ENCODE results near the gene MCC.

Gene MCC

DNA sequence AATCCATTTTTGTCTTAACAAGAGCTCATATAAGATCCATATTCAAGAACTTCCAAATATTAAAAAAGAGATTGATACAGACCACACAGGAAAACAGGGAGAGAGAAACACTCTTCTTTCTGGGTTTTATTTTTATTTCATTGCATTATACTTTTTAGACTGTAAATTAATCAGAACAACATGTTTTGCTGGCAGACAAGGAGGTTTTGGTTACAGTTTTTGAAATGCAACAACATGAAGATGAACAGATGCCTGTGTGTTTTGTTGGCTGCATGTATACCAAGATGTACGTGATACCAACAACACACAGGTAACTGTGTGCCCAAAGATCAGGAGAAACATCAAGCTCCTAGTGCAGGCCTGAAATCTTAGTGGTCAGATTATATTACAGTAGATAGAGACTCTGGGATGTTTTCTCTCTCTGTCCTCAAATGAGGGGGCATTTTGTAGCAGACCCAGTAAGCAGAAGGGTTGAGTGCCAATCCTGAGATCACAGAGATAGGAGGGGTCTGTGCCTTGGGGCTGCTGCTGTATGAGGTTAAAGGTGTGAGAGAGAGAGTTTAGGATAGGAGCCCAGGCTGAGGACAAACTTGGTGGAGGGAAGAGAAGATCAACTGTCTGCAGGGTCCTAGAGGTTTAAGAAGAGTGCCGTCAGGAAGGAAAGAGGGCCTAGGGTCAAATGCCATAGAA is 359.5 kb downstream of the MCC start:
- no peak for DNase-seq

DNA sequence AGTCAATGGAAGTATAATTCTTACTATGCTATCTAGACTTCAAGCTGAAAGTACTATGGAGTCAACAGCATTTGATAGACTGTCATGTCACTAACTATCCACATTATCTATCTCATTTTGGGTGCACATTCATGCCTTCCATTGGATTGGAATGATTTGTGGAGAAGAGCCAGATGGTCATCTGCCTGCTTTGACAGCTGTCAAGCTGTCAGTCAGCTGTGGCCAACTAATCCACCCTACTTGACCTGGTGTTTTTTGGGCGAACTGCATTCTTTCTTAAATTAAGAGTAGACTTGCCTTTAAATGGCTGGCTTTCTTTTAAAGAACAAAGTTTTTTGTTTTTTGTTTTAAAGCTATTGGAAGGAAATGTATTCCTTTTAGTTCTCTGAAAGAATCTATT is 360.2 kb downstream of the MCC start:
- DNase-seq, result no peak

DNA sequence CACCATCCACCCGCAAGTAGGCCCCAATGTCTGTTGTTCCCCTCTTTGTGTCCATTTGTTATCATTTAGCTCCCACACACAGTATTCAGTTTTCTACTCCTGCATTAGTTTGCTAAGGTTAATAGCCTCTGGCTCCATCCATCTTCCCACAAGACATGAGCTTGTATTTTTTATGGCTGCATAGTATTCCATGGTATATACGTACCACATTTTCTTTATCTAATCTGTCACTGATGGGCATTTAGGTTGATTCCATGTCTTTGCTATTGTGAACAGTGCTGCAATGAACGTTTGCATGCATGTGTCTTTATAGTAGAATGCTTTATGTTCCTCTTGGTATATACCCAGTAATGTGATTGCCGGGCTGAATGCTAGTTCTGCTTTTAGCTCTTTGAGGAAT is 361.2 kb downstream of the MCC start:
- DNase-seq, result no peak

DNA sequence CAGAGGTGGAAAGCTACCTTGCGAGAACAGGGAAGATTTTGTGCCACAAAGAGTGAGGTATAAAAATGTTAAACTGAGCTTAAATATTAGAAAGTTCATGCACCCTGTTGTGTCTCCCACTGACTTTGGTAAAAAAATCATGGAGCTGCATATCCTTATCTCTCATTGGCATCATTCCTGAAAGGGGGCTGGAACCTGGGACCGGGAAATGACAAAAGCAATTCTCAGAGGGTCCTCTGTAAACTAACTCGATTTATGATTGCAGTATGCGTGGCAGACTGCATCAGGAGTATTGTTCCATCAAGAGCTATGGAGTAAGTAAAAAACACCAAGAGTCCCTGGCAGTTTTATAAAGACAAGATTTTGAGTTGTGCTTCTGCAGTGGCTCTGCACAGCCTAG is 362.9 kb downstream of the MCC start:
- DNase-seq, result no peak

DNA sequence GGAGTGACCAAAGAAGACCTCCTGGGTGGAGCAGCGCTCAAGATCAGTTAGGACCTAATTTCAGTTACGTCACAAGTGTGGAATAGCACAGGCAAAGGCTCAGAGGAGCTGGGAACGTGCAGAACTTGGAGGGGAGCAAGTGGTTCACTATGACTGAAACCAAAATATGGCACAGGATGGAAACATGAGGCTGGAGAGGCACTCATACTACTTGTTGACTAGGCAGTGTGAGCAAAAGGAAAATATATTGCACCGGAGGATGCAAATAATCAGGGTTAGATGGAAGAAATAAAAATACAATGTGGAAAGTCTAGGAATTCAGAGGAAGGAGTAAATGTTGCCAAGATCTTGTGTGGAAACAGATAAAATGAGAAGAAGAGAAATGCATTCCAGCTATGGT is 363.3 kb downstream of the MCC start:
- no peak for DNase-seq

DNA sequence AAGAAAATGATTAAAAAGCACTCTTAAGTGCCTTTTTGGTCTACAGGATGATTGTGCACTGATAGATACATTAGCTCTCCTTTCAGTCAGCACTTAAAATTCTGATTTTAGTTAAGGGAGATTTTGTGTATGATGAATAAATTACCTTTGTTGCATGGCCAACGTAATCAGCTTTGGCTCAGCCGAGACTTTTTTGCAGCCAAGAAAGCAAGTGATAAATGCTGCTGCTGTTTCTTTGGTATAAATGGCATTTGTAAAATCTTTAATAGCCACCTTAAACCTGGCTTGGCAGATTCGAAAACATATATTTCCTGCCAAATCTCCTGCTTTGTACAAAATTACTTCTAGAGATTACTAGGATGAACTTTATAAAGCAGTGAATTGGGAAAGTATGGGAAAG is 364.0 kb downstream of the MCC start:
- no peak for DNase-seq

DNA sequence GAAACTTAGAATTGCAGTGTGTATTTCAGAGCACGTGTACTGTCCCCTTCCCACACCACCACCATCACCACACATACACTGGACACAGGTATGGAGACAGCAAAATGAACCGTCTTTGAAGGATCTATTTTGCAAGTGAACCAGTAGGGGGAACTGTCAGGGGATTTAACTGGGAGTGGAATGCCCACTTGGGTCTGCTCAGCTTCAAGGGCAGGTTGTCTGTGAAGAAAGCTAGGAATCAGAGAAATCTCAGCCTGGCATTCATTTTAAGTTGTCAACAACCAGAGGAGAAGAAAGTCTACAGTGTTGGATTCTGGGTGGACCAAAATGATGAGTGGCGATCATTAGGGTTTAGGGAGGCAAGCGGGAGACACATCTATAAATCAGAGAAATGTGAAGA is 364.6 kb downstream of the MCC start:
- DNase-seq, result no peak

DNA sequence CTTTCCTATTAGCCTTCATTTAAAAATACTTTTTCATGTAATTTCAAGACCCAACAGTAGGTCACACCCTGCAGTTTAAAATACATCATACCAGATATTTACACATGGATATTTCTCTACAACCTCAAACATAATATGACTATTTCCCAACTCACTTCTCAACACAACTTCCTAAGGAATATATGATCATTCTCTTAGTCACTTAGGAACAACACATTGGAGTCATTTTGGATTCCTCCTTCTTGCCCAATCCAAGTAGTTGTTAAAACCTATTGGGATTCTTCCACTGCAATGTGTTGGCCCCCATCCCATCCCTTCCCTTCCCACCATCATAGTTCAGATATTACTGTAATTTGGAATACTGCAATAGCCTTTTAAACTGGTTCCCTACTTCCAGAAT is 366.2 kb downstream of the MCC start:
- no peak for DNase-seq

DNA sequence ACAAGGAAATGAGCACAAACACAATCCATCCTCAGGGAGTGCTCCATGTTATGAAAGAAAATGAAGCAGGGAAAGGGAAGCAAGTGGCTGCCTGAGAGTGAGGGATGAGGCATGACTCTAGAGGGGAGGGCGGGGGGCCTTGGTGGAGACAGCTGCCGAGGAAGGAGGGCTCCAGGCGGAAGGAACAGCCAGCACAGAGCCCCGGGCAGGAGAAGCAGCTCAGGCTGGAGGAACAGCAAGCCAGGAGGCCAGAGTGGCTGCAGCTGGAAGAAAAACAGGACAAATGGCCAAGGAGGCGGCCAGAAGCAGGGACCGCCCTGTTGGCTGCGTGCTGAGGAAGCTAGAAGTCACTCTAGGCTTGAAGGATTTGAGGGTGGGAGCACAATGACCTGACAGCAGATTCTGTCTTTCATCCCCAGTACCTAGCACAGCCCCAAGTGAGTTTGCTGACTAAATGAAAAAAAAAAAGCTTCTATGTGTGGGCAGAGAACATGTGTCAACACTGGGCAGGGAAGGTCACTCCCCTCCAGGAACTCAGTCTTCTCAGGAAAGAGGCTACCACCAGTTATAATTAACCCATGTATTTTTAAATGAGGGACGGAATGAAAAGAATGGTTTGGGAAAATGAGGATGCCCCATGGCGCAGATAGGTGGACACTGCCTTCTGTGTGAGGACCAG is 368.9 kb downstream of the MCC start:
- DNase-seq, result no peak

DNA sequence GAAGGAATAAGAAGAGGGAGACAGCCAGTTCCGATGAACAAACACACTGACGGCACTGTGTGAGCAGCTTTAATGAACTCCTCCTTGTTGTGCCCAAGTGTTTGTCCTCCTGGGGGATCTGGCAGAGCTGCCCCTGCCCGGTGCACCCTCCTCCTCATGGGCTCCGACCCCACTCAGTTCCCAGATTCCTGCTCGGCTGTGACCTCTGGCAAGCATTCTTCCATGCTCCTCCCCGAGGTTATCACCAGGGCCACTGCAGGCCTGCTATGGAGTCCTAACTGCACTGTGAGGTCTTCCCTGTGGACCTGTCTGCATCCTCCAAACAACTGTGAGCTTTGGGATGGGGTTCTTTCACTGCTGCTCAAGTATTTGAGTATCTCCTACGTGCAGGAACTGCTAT is 369.5 kb downstream of the MCC start:
- no peak for DNase-seq

DNA sequence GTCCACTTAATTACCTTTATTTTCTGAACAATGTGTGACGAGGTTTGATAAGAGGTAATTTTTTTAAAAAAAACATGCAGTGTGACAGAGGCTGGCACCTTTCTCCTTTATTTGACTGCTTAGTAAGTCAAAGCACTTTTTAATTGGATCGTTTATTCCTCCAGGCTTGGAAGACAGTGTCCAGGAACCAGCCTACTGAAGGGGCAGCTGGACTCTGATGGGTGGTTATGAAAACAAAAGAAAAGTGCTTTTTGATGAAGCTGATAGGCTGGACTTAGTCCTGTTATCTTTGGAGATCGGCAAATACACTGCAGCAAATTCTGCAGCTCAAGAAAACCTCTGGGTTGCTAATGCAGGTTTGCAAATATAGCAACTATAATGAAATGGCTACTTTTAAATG is 370.0 kb downstream of the MCC start:
- no peak for DNase-seq

DNA sequence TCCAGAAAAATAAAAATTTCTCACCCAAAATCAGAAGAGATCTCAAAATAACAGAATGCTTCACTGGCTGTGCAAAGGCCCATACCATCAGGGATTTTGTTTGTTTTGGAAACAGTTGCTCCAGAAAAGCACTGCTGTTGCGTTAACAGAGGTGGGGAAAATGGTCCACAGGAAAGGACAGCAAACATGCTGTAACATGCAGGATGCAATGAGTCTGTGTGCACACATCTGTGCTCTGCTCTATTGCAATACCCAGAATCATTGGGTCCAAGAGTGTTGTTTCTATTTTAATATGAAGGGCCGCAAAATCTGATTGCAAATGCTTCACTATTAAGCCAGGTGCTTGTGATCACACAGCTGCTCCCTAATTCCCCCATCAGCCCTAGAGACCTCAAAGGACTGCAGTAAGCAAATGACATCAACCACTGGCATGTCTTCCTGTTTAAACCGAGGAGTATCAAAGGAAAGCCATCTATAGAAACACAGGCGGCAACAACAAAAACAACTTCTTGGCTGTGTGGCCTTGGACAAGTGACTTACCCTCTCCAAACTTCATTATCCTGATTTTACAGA is 370.6 kb downstream of the MCC start:
- no peak for DNase-seq

DNA sequence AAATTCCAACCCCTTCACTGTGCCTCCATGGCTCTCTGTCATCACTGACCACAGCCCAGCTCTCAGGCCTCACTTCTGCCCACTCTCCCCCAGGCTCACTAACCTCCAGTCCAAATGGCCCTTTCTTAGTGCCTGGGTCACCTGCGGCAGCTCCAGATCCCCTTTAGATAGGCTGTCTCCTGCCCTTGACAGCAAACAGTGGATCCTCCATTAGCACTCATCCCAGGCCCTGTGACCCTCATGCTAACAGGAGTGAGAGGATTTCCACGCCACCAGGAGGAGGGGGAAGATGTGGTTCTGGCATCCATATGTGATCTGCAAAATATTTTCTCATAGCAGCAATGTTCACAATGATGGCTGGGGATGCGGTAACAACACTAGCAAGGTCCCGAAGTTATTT is 372.3 kb downstream of the MCC start:
- DNase-seq, result no peak

DNA sequence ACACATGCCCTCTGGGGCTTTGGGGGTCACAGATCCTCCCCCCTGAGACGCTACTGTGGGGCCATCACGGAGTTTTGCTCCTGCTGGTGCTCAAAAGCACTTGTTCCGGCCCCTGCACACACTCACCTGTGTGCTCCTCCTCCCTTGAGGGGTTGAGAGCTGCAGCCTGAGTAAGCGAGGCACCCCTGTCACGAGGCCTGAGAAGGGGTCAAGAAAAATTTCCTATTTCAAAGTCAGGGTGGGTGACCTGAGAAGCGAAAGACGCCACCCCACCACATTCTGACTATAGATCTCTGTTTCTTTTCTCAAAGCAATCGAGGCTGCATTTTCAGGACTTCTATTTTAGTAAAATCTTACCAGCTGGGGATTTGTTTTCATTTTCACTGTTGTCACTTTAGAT is 373.2 kb downstream of the MCC start:
- DNase-seq, result no peak

DNA sequence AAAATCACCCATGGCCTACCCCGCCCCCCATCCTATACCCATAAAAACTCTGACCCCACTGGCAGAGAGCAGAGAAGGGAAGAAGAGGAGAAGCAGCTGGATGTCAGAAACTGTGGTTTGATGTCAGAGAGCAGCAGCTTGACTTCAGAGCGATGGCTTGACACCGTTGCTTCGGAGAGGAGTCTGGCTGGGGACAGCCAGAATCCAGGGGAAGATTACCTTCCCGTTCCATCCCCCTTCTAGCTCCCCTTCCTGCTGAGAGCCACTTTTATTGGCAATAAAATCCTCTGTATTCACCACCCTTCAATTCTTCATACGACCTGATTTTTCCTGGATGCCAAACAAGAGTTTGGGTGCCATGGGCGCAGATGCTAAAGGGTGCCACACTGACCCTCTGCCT is 373.7 kb downstream of the MCC start:
- DNase-seq, result no peak

DNA sequence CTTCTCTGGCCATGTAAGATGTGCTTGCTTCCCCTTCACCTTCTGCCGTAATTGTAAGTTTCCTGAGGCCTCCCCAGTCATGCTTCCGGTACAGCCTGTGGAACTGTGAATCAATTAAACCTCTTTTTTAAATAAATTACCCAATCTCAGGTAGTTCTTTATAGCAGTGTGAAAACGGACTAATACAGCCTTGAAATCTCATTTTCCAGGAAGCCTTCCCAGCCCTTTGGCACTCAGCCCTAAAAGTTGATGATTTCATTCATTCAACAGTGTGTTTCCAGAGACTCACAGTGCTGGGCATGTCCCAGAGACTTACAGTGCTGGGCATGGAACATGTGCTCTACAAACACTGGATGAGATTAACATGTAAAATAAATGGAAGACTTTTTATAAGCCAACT is 375.8 kb downstream of the MCC start:
- DNase-seq, result no peak

DNA sequence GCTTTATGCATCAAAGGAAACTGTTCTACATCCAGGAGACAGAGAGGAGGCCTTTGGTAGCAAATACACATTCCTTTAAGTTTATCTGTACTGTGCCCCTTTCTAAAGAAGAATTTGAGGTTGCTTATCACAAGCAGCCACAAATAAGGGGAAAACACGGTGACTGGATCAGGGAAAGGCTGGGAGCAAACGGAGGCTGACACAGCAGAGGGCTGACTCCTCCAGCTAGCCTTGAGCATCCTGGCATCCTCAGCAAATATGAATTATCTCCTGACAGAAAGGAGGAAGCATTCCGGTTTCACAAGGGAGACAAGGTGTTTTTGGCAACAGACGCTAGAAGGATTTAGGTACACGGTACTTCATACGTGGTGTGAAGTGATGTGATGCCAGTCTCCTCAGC is 378.1 kb downstream of the MCC start:
- DNase-seq, result no peak

DNA sequence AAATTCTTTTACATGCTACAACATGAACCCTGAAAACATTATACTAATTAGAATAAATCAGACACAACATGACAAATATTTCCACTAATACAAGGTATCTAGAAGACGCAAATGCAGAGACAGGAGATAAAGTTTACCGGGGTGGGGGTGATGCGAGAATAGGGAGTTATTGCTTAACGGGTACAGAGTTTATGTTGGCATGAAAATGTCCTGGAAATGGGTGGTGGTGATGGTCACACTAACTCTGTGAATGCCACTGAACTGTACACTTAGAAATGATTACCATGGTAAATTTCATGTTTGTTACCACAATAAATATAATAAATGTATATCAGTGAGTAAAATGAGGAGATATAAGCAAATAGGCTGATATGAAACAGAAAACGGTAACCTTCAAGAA is 378.9 kb downstream of the MCC start:
- no peak for DNase-seq

DNA sequence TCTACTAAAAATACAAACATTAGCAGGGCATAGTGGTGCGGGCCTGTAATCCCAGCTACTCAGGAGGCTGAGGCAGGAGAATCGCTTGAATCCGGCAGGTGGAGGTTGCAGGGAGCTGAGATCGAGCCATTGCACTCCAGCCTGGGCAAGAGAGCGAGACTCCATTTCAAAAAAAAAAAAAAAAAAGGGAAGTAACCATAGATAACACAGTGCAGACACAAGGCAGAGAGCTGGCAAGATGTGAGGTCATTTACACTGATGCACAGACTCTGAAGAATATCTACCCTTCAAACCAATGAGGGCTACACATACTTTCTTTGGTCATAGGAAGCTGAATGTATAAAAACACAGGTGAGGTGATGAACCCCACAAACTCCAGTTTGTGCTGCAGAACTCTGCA is 379.8 kb downstream of the MCC start:
- no peak for DNase-seq

DNA sequence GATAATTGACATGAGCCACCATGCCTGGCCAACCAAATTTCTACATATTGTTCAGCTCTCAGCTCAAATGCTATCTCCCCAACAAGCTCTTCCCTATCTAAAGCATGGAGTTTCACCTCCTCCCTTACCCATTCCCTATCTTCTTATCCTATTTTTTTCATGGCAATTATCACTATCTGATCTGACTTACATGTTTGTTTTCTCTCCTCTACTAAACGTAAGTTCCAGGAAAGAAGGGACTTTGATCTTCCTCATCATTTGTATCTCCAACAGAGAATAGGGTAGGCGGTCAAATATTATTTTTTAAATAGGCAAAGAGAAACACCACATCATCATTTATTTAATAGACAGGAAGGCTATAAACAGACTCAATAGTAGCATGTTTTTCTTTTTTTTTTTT is 381.4 kb downstream of the MCC start:
- DNase-seq, result no peak

DNA sequence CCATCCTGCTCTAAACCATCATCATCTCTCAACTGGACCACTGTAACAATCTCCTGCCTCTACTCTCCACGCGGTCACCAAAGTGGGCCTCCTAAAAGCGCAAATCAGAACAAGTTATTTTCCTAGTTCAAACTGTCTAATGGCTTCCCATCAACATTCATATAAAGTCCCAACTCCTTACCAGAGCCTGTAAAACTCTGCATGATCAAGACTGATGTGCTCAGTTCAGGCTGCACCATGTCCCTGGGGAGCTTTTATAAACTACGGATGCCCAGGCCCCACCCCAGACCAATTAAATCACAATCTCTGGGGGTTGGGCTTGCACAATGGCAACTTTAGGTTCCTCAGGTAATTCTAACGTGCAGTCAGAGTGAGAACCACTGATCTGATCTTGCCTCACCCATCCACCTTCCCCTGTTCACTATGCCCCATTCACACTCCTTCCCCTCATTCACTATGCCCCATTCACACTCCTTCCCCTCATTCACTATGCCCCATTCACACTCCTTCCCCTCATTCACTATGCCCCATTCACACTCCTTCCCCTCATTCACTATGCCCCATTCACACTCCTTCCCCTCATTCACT is 382.5 kb downstream of the MCC start:
- DNase-seq, result no peak

DNA sequence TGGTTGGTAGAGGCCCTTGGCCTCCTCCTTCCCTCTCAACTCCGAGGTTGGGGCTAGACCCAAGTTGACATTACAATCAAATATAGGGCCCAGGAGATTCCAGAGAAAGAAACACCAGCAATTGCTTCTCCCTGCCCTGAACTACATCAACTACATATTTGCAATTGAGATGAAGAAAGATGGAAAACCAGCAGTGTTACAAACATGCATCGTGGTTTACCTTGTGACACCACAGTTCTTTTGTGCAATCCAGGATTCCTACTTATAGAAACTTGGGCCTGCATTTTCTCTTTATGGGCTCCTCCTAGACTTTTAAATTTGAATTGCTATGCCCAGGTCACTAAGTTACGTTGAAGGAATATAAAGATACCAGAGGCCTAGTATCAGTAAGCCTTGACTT is 384.9 kb downstream of the MCC start:
- no peak for DNase-seq

DNA sequence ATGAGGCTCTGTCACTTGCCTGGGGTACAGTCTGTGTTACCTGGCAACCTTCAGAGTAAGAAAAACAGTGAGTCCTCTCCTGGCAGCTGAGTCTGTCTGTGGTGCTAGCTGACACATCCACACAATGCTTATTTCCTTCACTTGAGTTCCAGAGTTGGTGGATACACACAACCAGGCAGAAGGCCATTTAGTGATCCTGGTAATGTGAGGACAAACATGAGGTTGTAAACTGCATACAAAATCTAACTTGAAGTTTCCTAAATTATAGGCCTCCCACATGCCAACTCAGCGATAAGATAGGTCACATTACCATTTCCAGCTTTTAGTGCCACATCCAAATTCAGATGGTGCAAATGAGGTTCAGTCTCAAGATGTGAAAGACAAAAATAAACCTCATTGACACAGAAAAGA is 386.1 kb downstream of the MCC start:
- no peak for DNase-seq

DNA sequence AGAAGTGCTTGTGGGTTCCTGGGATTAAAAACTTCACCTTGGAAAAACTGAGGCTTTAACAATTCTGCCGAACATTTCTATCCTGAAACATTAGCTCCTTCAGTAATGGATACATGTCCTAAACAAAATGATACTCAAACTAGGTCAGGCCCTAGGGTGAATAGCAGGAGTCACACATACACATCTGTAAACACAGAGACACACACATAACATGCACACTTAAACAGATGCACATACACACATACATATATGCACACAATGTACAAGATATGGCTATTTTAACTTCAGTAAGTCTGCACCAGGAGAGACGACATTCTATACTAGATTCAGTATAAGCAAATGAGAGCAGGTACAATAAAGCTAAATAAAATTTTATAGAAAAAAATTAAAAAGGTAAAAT is 387.3 kb downstream of the MCC start:
- no peak for DNase-seq

DNA sequence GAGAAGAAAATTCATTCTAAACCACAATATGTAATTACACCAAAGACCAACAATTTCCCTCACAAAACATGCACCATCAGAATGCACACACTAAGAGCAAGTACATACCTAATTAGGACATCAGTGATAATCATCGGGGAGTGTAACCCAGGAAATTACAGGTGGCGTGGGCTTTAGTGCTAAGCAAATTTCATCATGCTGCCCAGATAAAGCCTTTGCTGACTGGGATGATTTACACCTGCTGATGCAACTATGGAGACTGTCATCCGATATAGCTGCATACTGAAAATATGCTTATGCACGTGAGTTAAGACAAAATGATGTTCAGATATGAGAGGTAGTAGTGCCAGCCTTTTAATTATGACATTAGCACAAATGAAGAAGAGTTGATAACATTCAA is 388.4 kb downstream of the MCC start:
- no peak for DNase-seq

Measured in activated naive CD4-positive, alpha-beta T cell treated with Interleukin-2 at 50 U/mL for 16 hours (primary cell).